H1 (cell line): ENCODE results near the gene DCAF8. TPM values are rescaled to one million over a fixed set of nuclear protein-coding genes. Genes with fewer than 3 reads are reported as not detected.

ENCODE experiments used
- CTCF ChIA-PET: fragments of 300-600 bp; sonication (Branson Sonifier 250); formaldehyde crosslinking; loops from one replicate; lab custom pipeline; 2021; ENCODE audit not compliant: partially characterized antibody; lab: Charles Lee
- POLR2A ChIA-PET: fragments of 300-600 bp; sonication (Branson Sonifier 250); formaldehyde crosslinking; loops from one replicate; lab custom pipeline; 2021; ENCODE audit warnings: inconsistent platforms; ENCODE audit not compliant: partially characterized antibody; lab: Charles Lee
- DNase-seq, 2 experiments: peaks; one replicate each; pipeline versions ENCODE4 v3.0.0 to v3.0.0-alpha.2; 2010 to 2022; ENCODE audit warnings: low spot score in 2 of 2, low read depth in 1 of 2, mixed read lengths in 1 of 2
- FAIRE-seq: peaks from 2 replicates; lab custom pipeline; 2011; peaks lifted over from hg19 to GRCh38; lab: Jason Lieb, UNC
- H2AFZ ChIP-seq: 2 replicates; pipeline ENCODE4 v1.8.1; 2012; ENCODE audit warnings: low read length, inconsistent platforms
- H2AK5ac ChIP-seq: 2 replicates; pipeline ENCODE4 v1.6.1; 2013; ENCODE audit warnings: low read depth, low read length
- H2BK120ac ChIP-seq: replicated peaks from 2 replicates; pipeline ENCODE3; 2013; ENCODE audit warnings: low read depth, low read length, inconsistent platforms
- H2BK12ac ChIP-seq: 2 replicates; pipeline ENCODE4 v1.6.1; 2013; ENCODE audit warnings: low read depth, low read length
- H2BK15ac ChIP-seq: 2 replicates; pipeline ENCODE4 v1.6.1; 2013; ENCODE audit warnings: low read length
- H2BK20ac ChIP-seq: 2 replicates; pipeline ENCODE4 v1.6.1; 2013; ENCODE audit warnings: low read length
- H2BK5ac ChIP-seq: 2 replicates; pipeline ENCODE4 v1.6.1; 2013; ENCODE audit warnings: low read depth, low read length
- H3K14ac ChIP-seq: 2 replicates; pipeline ENCODE4 v1.6.1; 2013; ENCODE audit warnings: inconsistent platforms; ENCODE audit not compliant: insufficient read length
- H3K18ac ChIP-seq: 2 replicates; pipeline ENCODE4 v1.6.1; 2013; ENCODE audit warnings: low read length; ENCODE audit errors: extremely low read depth
- H3K23ac ChIP-seq: 2 replicates; pipeline ENCODE4 v1.6.1; 2013; ENCODE audit warnings: inconsistent platforms; ENCODE audit not compliant: insufficient read length
- H3K23me2 ChIP-seq: 2 replicates; pipeline ENCODE4 v1.6.1; 2013; ENCODE audit warnings: low read depth, low read length
- H3K27ac ChIP-seq: 2 replicates; pipeline ENCODE4 v1.6.1; 2011; ENCODE audit warnings: low read depth, low read length, inconsistent platforms
- H3K27me3 ChIP-seq, 4 experiments: replicated peaks in 1 of 4; 1 replicate in 1 of 4; 2 replicates in 3 of 4; pipeline versions ENCODE4 v1.6.1 to v1.8.1; 2011 to 2013; ENCODE audit warnings: low read length in 3 of 4, mild to moderate bottlenecking in 3 of 4, inconsistent platforms in 2 of 4, mixed read lengths in 2 of 4, moderate library complexity in 1 of 4; ENCODE audit not compliant: control insufficient read depth in 3 of 4, insufficient read depth in 3 of 4; ENCODE audit errors: extremely low read depth in 1 of 4
- H3K36me3 ChIP-seq, 4 experiments: 2 replicates each; pipeline versions ENCODE4 v1.6.1 to v1.8.1; 2011 to 2013; ENCODE audit warnings: mild to moderate bottlenecking in 4 of 4, low read length in 3 of 4, moderate library complexity in 2 of 4, control low read depth in 1 of 4, inconsistent platforms in 1 of 4; ENCODE audit not compliant: insufficient read depth in 4 of 4, control insufficient read depth in 2 of 4
- H3K4ac ChIP-seq: replicated peaks from 2 replicates; pipeline ENCODE3; 2013; ENCODE audit warnings: low read length, low read depth, mixed read lengths, inconsistent platforms; ENCODE audit not compliant: insufficient read length
- H3K4me1 ChIP-seq, 4 experiments: replicated peaks in 1 of 4; 1 replicate in 1 of 4; 2 replicates in 3 of 4; pipeline versions ENCODE4 v1.6.1 to v1.8.1; 2011 to 2013; ENCODE audit warnings: low read length in 3 of 4, inconsistent platforms in 2 of 4, mixed read lengths in 1 of 4; ENCODE audit not compliant: insufficient read depth in 4 of 4, control insufficient read depth in 3 of 4
- H3K4me2 ChIP-seq, 2 experiments: 2 replicates each; pipeline versions ENCODE4 v1.6.1 to v1.8.1; 2011 to 2013; ENCODE audit warnings: low read depth in 2 of 2, low read length in 2 of 2, control low read depth in 1 of 2, inconsistent platforms in 1 of 2, mild to moderate bottlenecking in 1 of 2; ENCODE audit not compliant: insufficient read depth in 1 of 2
- H3K4me3 ChIP-seq, 4 experiments: fragments of 200-600, 300-600 bp in 1 of 4; sonication (generic), shearing (Covaris generic), sonication (Bioruptor Twin) in 1 of 4; 2 replicates each; pipeline versions ENCODE4 v1.5.1 to v1.8.1; 2011 to 2016; ENCODE audit warnings: low read length in 4 of 4, low read depth in 3 of 4, control low read depth in 2 of 4, inconsistent platforms in 2 of 4, mild to moderate bottlenecking in 2 of 4, mixed read lengths in 1 of 4, moderate library complexity in 1 of 4; ENCODE audit not compliant: insufficient read depth in 2 of 4; ENCODE audit errors: extremely low read depth in 1 of 4
- H3K56ac ChIP-seq: replicated peaks from 2 replicates; pipeline ENCODE3; 2013; ENCODE audit warnings: low read depth, mild to moderate bottlenecking, mixed read lengths, low read length, inconsistent platforms; ENCODE audit not compliant: insufficient read length
- H3K79me1 ChIP-seq: 2 replicates; pipeline ENCODE4 v1.6.1; 2013; ENCODE audit warnings: low read depth, low read length, control low read depth
- H3K79me2 ChIP-seq, 2 experiments: 2 replicates each; pipeline versions ENCODE4 v1.6.1 to v1.8.1; 2012 to 2013; ENCODE audit warnings: low read length in 2 of 2, mild to moderate bottlenecking in 2 of 2, inconsistent platforms in 1 of 2; ENCODE audit not compliant: insufficient read depth in 2 of 2, control insufficient read depth in 1 of 2
- H3K9ac ChIP-seq, 4 experiments: replicated peaks in 1 of 4; 1 replicate in 1 of 4; 2 replicates in 3 of 4; pipeline versions ENCODE4 v1.6.1 to v1.8.1; 2011 to 2013; ENCODE audit warnings: low read depth in 3 of 4, low read length in 3 of 4, control low read depth in 2 of 4, mild to moderate bottlenecking in 2 of 4, moderate library complexity in 2 of 4, inconsistent platforms in 1 of 4; ENCODE audit errors: extremely low read depth in 1 of 4
- H3K9me3 ChIP-seq, 2 experiments: 2 replicates each; pipeline versions ENCODE4 v1.6.1 to v1.8.1; 2012 to 2013; ENCODE audit warnings: mild to moderate bottlenecking in 2 of 2, moderate library complexity in 2 of 2, control low read depth in 1 of 2, inconsistent platforms in 1 of 2, low read depth in 1 of 2, low read length in 1 of 2, mixed read lengths in 1 of 2; ENCODE audit not compliant: insufficient read depth in 2 of 2
- H4K20me1 ChIP-seq, 2 experiments: replicated peaks in 1 of 2; 2 replicates each; pipeline versions ENCODE3 to v1.8.1; 2011 to 2013; ENCODE audit warnings: inconsistent platforms in 2 of 2, low read length in 2 of 2, mild to moderate bottlenecking in 1 of 2; ENCODE audit not compliant: insufficient read depth in 2 of 2, control insufficient read depth in 1 of 2
- H4K5ac ChIP-seq: 2 replicates; pipeline ENCODE4 v1.6.1; 2013; ENCODE audit warnings: low read length, low read depth, mixed read lengths, inconsistent platforms; ENCODE audit not compliant: insufficient read length
- H4K8ac ChIP-seq: 2 replicates; pipeline ENCODE4 v1.8.0; 2013; ENCODE audit warnings: mild to moderate bottlenecking, moderate library complexity, low read length, inconsistent platforms; ENCODE audit not compliant: insufficient read depth; ENCODE audit errors: extremely low read depth
- H4K91ac ChIP-seq: replicated peaks from 2 replicates; pipeline ENCODE3; 2013; ENCODE audit warnings: low read length, mixed read lengths, inconsistent platforms; ENCODE audit not compliant: insufficient read length
- SRF ChIP-seq: IDR thresholded peaks from 2 replicates; pipeline ENCODE4 v1.6.1; 2011; ENCODE audit warnings: mild to moderate bottlenecking, low read depth, low read length, moderate library complexity
- WGBS, 2 experiments: shearing (Covaris generic) in 1 of 2; methylation state at CpG; one replicate each; pipeline versions ENCODE4 v1.1.6 to v1.1.7; 2013 to 2015; ENCODE audit warnings: low lambda C conversion rate in 2 of 2, mixed read lengths in 2 of 2, inconsistent platforms in 1 of 2, low coverage in 1 of 2, missing lambda C conversion rate in 1 of 2; ENCODE audit not compliant: insufficient replicate concordance in 2 of 2, insufficient coverage in 1 of 2, insufficient read length in 1 of 2; ENCODE audit errors: extremely low coverage in 1 of 2, missing lambda C conversion rate in 1 of 2; 5-methylcytosine and 5-hydroxymethylcytosine counted together
- polyA plus RNA-seq, 7 experiments: library from polyadenylated mRNA; depleted of rRNA in 3 of 7; stranded (reverse) in 5 of 7; unstranded in 2 of 7; fragments of >200 nt in 5 of 7; fragments of 200-250 nt in 2 of 7; gene quantifications; 1 replicate in 5 of 7; 2 replicates in 1 of 7; 4 replicates in 1 of 7; pipeline versions ENCODE4 v1.2.1 to v1.2.3, GENCODE V29; 2011 to 2013; ENCODE audit warnings: missing spikeins in 2 of 7, mixed read lengths in 2 of 7
- total RNA-seq: library from RNA; stranded (reverse); fragmentation: NEBNext Ultra II Directional; extraction: Animal tissue kit (Norgen Biotek cat#: 25700); gene quantifications from 2 replicates; pipeline ENCODE4 v1.2.1, GENCODE V29; 2021

Gene DCAF8
- total and polyA plus RNA-seq, 2 of the 8 experiments (the other 6 are each of a cell fraction or from before 2014, with no cell fraction given), result 68.2 to 110 TPM

DNA sequence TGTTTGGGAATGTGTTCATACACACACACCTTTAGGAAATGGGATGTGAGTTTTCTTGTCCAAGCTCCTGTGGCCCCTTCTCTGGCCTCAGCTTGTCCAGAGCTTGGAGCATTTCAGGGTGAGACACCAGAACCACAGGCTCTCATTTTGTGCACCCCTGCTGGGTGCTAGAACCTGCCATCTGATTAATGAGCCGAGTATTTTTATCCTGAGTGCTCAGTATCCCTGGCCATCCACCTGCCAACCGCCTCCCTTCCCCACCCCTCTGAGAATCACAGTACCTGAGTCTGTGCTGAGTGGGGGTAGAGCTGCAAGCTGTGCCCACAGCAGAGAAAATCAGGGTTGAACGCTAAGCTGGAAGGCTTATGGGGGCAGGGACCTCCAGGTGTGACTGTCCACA, 70.6 kb downstream of the DCAF8 start:
- peaks cover 3 to 26% (median 8%) of the 10 kb centered on the region in 4 experiments; a peak in 6 of 7 replicates for H3K4me1 ChIP-seq
- H3K23ac ChIP-seq, result no peak overlapping the region
- H3K27ac ChIP-seq, result no peak overlapping the region
- peak overlapping the region; percentile 75 for H3K4ac ChIP-seq
- peaks cover 4% of the 10 kb centered on the region; the same call in 1 of the 2 replicates for H3K79me1 ChIP-seq
- H4K91ac ChIP-seq, result peak overlapping the region; percentile 49
- H2AFZ ChIP-seq, result no peak overlapping the region
- H3K9me3 ChIP-seq, result no peaks in the 10 kb centered on the region
- CTCF ChIA-PET, result interaction anchor here (1.2 to 8.6 kb wide), 20 partner anchors 11 to 185 kb away, joined by 3 to 195 read pairs (median 10); partner anchors contain the start of genes ATP1A2, KCNJ9 and PEA15
- no peak for DNase-seq
- H4K20me1 ChIP-seq, result peaks cover 0 to 9% of the 10 kb centered on the region in 2 experiments
- WGBS, 2 experiments, result 95% methylated on average over 3 of the region's 3 CpGs; no CpG with 5 or more reads in 1 of the 2 experiments
- H3K9ac ChIP-seq, result no peak overlapping the region
- H3K4me2 ChIP-seq, result no peak overlapping the region
- H2BK5ac ChIP-seq, result peak overlapping the region; percentile 73; the same call in 1 of the 2 replicates
- no peak overlapping the region for H3K14ac ChIP-seq
- peaks cover 10% of the 10 kb centered on the region for H3K23me2 ChIP-seq
- H3K79me2 ChIP-seq, result no peaks in the 10 kb centered on the region
- no peak overlapping the region for H4K5ac ChIP-seq
- no peak overlapping the region for H3K18ac ChIP-seq
- H2BK12ac ChIP-seq, result peak overlapping the region; percentile 98
- peak overlapping the region; percentile 74 for H2BK120ac ChIP-seq
- H3K56ac ChIP-seq, result no peak overlapping the region
- H2BK15ac ChIP-seq, result peak overlapping the region; percentile 73; the same call in 1 of the 2 replicates
- H3K4me3 ChIP-seq, result no peak overlapping the region
- H2AK5ac ChIP-seq, result peak overlapping the region; percentile 91; the same call in 1 of the 2 replicates
- H2BK20ac ChIP-seq, result no peak overlapping the region; the same call in 1 of the 2 replicates
- H3K27me3 ChIP-seq, result no peaks in the 10 kb centered on the region; a peak in 1 of 7 replicates
- POLR2A ChIA-PET, result interaction anchor here (1.0 to 5.9 kb wide), 7 partner anchors 15 to 75 kb away, joined by 3 to 61 read pairs (median 7); partner anchors contain the start of gene PEA15
- FAIRE-seq, result no peak
- no peak overlapping the region; the same call in none of the 2 replicates for H4K8ac ChIP-seq
- no peaks in the 10 kb centered on the region; a peak in 1 of 8 replicates for H3K36me3 ChIP-seq
- TF ChIP-seq SRF, result no peak
